ENCODE measurements around the gene ARHGAP27.
"Not testable (repeated sequence)": the region's sequence is repeated elsewhere in the genome, so short reads cannot be mapped to it uniquely, and the experiment has no call there.

DNA sequence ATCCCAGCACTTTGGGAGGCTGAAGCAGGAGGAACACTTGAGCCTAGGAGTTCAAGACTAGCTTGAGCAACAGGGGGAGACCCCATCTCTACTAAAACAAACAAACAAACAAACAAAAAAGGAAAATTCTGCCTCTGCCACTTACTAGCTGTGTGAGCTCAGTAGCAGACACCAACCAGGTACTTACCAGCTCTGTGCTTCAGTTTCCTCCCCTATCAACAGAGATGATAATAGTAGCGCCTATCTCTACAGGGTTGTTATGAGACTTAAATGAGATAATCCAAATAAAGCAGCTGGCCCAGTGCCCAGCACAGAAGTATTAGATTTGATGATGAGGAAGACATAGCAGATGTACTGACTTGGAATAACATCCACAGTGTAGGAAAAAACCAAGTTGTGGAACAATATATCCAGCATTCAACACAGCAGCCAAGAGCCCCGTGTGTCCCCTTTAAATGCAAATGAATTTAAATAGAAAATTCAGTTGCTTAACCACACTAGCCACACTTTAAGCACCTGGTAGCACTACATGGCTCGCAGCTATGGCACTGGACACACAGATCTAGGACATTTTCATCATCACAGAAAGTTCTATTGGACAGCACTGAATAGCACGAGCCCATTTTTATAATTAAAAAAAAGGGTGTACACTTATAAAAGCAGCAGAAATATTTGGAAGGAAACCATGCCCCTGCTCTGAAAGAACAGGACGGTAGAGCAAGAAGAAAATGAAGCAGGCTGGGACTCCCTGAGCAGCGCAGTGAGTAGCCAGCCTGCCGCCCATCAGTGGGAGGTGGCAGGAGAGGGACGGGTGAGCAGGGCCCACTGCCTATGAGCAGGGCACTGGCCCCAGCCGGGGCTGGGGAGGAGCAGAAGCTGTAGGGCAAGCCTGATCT lies 19.9 kb upstream of the ARHGAP27 start:
- not testable (repeated sequence) for TF ChIP-seq POLR2AphosphoS5 (IDR thresholded peaks at IDR 0.05; ENCODE audit: borderline replicate concordance, low read depth, low read length); EZH2 (IDR thresholded peaks at IDR 0.05); FOXP2 (optimal IDR thresholded peaks at IDR 0.05; ENCODE audit: control extremely low read depth, extremely low read length, insufficient read depth)

All from SK-N-MC (cell line).